Endothelial cell (in vitro differentiated cells): ENCODE data around the gene PSD. TPM values are rescaled to one million over a fixed set of nuclear protein-coding genes. Genes with fewer than 3 reads are reported as not detected.
A peak's percentile ranks its signal among the peaks of the same experiment; 100 is the strongest.

Experiments used
- DNase-seq: peaks from one replicate; pipeline ENCODE4 v3.0.0; 2021; ENCODE audit warnings: low spot score
- H3K27ac Mint-ChIP-seq: one replicate; pipeline ENCODE4 v1.8.0; 2021; ENCODE audit warnings: mixed read lengths, inconsistent platforms; ENCODE audit not compliant: unreplicated experiment
- H3K27me3 Mint-ChIP-seq: one replicate; pipeline ENCODE4 v1.8.0; 2021; ENCODE audit warnings: mild to moderate bottlenecking, moderate library complexity, mixed read lengths, inconsistent platforms; ENCODE audit not compliant: unreplicated experiment
- H3K36me3 Mint-ChIP-seq: one replicate; pipeline ENCODE4 v1.8.0; 2021; ENCODE audit warnings: mild to moderate bottlenecking, low read depth, mixed read lengths, inconsistent platforms; ENCODE audit not compliant: unreplicated experiment
- H3K4me1 Mint-ChIP-seq: one replicate; pipeline ENCODE4 v1.8.0; 2021; ENCODE audit warnings: mild to moderate bottlenecking, mixed read lengths, inconsistent platforms; ENCODE audit not compliant: unreplicated experiment
- H3K4me3 Mint-ChIP-seq: one replicate; pipeline ENCODE4 v1.8.0; 2021; ENCODE audit warnings: mild to moderate bottlenecking, mixed read lengths, inconsistent platforms; ENCODE audit not compliant: unreplicated experiment
- H3K9me3 Mint-ChIP-seq: one replicate; pipeline ENCODE4 v1.8.0; 2021; ENCODE audit warnings: mixed read lengths, inconsistent platforms; ENCODE audit not compliant: unreplicated experiment
- CTCF ChIP-seq: fragments of 200-600 bp; sonication (generic); IDR thresholded peaks from one replicate; pipeline ENCODE4 v1.5.0; 2021; ENCODE audit warnings: antibody characterized with exemption; ENCODE audit not compliant: unreplicated experiment
- total RNA-seq: library from RNA; stranded (reverse); fragmentation: NEBNext Ultra II Directional; extraction: Animal tissue kit (Norgen Biotek cat#: 25700); gene quantifications from one replicate; pipeline ENCODE4 v1.2.1, GENCODE V29; 2021; ENCODE audit not compliant: unreplicated experiment

Gene PSD
- total RNA-seq, 1 donor from 2014 or later = 0.31 TPM

- Mint-ChIP-seq H3K9me3 (no peaks in the 10 kb centered on the region), H3K4me1 (peaks cover 11% of the 10 kb centered on the region), H3K27me3 (no peaks in the 10 kb centered on the region), H3K36me3 (peaks cover 4% of the 10 kb centered on the region), H3K4me3 (peak overlapping the region; percentile 92), H3K27ac (no peak overlapping the region)
- DNase-seq = peak; percentile 73
- TF ChIP-seq CTCF = no peak
These were observed 32.0 kb upstream of the PSD start for GRCh38 chr10:102450374-102451104.

DNA sequence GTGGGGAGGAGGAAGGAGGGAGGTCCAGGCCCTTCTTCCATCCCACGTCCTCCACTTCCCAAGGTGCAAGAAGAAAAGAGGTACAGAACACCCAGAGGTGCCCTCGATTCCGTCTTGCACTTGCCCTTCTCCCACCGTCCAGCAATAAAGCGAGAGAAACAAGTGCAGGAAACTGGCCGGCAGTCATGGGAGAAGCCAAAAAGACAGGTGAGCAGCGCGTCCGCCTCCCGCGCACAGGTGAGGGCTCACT is 31.5 kb upstream of the PSD start:
- DNase-seq = no peak
- no peak for TF ChIP-seq CTCF
- Mint-ChIP-seq H3K27me3 (no peaks in the 10 kb centered on the region), H3K36me3 (peaks cover 4% of the 10 kb centered on the region), H3K4me1 (peaks cover 11% of the 10 kb centered on the region), H3K9me3 (no peaks in the 10 kb centered on the region), H3K27ac (no peak overlapping the region), H3K4me3 (peak overlapping the region; percentile 92)

GRCh38 chr10:102449321-102450123 is 30.9 kb upstream of the PSD start:
- peak; percentile 49 for DNase-seq
- H3K4me1 Mint-ChIP-seq = peaks cover 11% of the 10 kb centered on the region
- H3K27me3 Mint-ChIP-seq = no peaks in the 10 kb centered on the region
- H3K36me3 Mint-ChIP-seq = peaks cover 4% of the 10 kb centered on the region
- H3K27ac Mint-ChIP-seq = peak overlapping the region; percentile 74
- peak overlapping the region; percentile 92 for H3K4me3 Mint-ChIP-seq
- TF ChIP-seq CTCF = no peak
- H3K9me3 Mint-ChIP-seq = no peaks in the 10 kb centered on the region

DNA sequence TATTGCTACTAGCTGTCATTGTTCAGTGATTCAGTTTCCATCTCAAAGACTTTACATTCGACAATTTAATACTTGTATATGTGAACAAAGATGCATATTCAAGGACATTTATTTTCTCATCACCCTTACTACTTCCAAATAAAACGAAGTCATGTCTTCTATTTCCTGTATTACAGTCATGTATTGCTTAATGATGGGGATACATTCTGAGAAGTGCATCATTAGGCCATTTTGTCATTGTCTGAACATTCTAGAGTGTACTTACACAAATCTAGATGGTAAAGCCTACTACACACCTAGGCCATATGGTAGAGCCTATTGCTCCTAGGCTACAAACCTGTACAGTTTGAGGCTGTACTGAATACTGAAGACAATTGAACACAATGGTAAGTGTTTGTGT is 26.3 kb upstream of the PSD start:
- no peak overlapping the region for H3K27ac Mint-ChIP-seq
- peaks cover 7% of the 10 kb centered on the region for H3K4me1 Mint-ChIP-seq
- TF ChIP-seq CTCF = no peak
- DNase-seq = no peak
- H3K4me3 Mint-ChIP-seq = no peak overlapping the region
- peaks cover 2% of the 10 kb centered on the region for H3K27me3 Mint-ChIP-seq
- H3K36me3 Mint-ChIP-seq = no peaks in the 10 kb centered on the region
- H3K9me3 Mint-ChIP-seq = no peaks in the 10 kb centered on the region

- Mint-ChIP-seq H3K27me3 (peaks cover 16% of the 10 kb centered on the region), H3K9me3 (no peaks in the 10 kb centered on the region), H3K4me3 (no peak overlapping the region), H3K27ac (no peak overlapping the region), H3K4me1 (peaks cover 41% of the 10 kb centered on the region), H3K36me3 (no peaks in the 10 kb centered on the region)
- no peak for DNase-seq
- TF ChIP-seq CTCF = no peak
These were observed 19.8 kb upstream of the PSD start for GRCh38 chr10:102438374-102438773.
